C4-2B (cell line): ENCODE measurements around the gene TBX4.
A peak's percentile ranks its signal among the peaks of the same experiment; 100 is the strongest.

Experiments used
- H3K27ac ChIP-seq: fragments of 450-650 bp; 2 replicates; pipeline ENCODE4 v1.5.1; 2017
- ZFX ChIP-seq: fragments of 450-650 bp; IDR thresholded peaks from 2 replicates; pipeline ENCODE4 v1.6.1; 2017
- TF ChIP-seq, protein P1 (sequence below): fragments of 450-650 bp; conservative IDR thresholded peaks from 2 replicates; pipeline ENCODE4 v1.5.1; 2017; ENCODE audit warnings: mild to moderate bottlenecking

The TBX4 gene

DNA sequence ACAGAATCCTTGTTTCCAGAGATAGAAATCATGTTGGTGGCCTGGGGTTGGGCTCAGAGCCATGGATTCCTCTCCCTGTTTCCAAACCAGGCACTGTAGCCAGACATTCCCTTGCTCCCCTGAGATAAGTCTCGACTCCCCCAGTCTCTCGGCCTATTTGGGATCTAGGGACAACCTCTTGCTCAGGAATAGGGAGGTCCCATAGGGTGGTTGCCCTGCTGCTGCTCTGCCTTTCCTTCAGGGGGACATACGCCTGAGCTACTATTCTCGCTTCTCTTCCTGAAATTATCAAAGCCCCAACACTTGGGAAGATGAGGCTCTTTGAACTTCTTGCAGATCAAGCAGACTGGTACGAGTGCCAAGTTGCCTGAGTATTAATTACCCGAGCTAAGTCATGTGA lies 58.0 kb downstream of the TBX4 start:
- H3K27ac ChIP-seq: no peak overlapping the region
- no peak for TF ChIP-seq ZFX
- TF ChIP-seq, protein P1, sequence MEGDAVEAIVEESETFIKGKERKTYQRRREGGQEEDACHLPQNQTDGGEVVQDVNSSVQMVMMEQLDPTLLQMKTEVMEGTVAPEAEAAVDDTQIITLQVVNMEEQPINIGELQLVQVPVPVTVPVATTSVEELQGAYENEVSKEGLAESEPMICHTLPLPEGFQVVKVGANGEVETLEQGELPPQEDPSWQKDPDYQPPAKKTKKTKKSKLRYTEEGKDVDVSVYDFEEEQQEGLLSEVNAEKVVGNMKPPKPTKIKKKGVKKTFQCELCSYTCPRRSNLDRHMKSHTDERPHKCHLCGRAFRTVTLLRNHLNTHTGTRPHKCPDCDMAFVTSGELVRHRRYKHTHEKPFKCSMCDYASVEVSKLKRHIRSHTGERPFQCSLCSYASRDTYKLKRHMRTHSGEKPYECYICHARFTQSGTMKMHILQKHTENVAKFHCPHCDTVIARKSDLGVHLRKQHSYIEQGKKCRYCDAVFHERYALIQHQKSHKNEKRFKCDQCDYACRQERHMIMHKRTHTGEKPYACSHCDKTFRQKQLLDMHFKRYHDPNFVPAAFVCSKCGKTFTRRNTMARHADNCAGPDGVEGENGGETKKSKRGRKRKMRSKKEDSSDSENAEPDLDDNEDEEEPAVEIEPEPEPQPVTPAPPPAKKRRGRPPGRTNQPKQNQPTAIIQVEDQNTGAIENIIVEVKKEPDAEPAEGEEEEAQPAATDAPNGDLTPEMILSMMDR: no peak

- peak overlapping the region; percentile 61; the same call in 1 of the 2 replicates for H3K27ac ChIP-seq
- no peak for TF ChIP-seq ZFX
- TF ChIP-seq, protein P1: no peak
These were observed 58.8 kb downstream of the TBX4 start for GRCh38 chr17:61510991-61511390.

- TF ChIP-seq ZFX: no peak
- peak overlapping the region; percentile 61 for H3K27ac ChIP-seq
These were observed 59.4 kb downstream of the TBX4 start for GRCh38 chr17:61511480-61512182.

- no peak overlapping the region for H3K27ac ChIP-seq
These were observed 62.3 kb downstream of the TBX4 start for GRCh38 chr17:61514491-61514890.

DNA sequence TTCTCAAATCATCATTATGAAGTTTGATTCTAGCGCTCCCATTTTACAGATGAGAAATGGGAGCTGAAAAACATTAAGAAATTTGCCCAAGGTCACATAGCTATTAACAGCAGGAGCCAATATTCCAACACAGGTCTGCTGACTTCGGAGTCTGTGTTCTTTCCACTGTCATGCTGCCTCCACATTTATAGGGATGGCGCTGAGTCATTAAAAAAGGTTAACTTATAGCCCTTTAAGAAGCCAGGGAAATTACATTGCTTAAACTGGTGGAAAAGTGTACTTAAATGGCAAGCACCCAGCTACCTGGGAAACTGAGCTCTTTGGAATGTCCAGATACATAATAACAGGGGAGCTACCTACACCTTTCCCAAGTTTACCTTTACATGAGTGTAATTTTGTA lies 65.0 kb downstream of the TBX4 start:
- TF ChIP-seq, protein P1: no peak
- no peak for TF ChIP-seq ZFX
- H3K27ac ChIP-seq: no peak overlapping the region

More at GRCh38 chr17:61514491-61514890, 62.3 kb downstream of the TBX4 start:
- no peak for TF ChIP-seq ZFX
- TF ChIP-seq, protein P1: no peak

GRCh38 chr17:61517843-61518606 lies 65.8 kb downstream of the TBX4 start:
- TF ChIP-seq, protein P1: no peak
- no peak for TF ChIP-seq ZFX
- no peak overlapping the region for H3K27ac ChIP-seq

GRCh38 chr17:61519139-61519538 lies 66.9 kb downstream of the TBX4 start:
- no peak for TF ChIP-seq ZFX
- TF ChIP-seq, protein P1: no peak
- no peak overlapping the region for H3K27ac ChIP-seq
